Epithelial cell of prostate (primary cell): ENCODE results near the gene DAPK1.

Experiments used
- DNase-seq: peaks from one replicate; pipeline ENCODE4 v3.0.0-alpha.2; 2011; ENCODE audit warnings: low read depth, low spot score
- H3K27ac ChIP-seq: fragments of 450-650 bp; 2 replicates; pipeline ENCODE4 v1.5.1; 2017; ENCODE audit warnings: mild to moderate bottlenecking

DAPK1 gene

DNA sequence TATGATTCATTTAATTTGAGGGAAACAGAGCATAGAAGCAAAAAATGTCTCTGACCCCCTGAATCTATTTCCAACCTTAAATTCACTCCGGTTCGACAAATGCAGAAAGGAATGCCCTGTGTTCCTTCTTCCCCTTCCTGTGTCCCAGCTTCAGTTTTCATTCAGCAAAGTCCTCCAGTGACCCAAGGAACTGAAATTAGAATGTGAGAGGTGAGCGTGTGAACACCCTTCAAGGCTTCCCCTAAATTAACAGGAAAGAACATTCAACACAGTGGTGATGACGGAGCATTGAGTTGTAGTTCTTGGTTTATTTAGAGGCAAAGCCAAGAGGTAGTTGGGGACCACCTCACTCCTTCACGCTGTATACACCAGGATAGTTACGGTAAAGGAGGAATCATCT is 130.7 kb downstream of the DAPK1 start:
- DNase-seq = no peak
- H3K27ac ChIP-seq = no peak overlapping the region

DNA sequence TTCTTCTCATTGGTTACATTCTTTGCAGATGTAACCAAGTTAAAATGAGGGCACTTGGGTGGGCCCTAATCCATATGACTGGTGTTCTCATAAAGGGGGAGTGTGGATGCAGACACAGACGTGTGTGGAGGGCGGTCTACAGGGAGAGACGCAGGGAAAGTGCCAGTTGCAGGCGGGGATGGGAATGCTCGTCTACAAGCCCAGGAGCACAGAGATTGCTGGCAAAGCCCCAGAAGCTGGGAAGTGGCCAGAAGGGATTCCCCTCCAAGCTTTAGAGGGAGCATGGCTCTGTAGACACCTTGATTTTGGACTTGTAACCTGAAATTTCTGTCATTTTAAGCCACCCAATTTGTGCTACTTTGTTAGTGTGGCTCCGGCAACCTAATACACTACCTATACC is 131.4 kb downstream of the DAPK1 start:
- H3K27ac ChIP-seq = no peak overlapping the region
- DNase-seq = no peak

DNA sequence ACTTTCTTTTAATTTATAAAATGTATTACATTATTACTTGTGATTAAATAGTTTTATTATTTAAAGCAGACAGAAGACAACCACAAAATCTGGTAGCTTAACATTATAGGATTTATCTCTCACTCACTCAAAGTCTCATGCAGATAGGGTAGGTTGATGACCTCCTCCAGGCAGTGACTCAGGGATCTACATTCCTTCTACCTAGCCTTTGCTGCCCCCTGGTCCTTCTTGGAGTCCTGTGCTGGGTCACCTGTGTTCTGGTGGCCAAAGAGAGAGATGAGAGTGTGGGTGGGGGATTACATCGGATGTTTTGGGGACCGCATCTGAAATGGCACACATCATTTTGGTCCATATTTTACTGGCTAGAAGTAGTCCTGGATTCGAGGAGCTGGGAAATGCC is 132.6 kb downstream of the DAPK1 start:
- DNase-seq = no peak
- no peak overlapping the region for H3K27ac ChIP-seq

DNA sequence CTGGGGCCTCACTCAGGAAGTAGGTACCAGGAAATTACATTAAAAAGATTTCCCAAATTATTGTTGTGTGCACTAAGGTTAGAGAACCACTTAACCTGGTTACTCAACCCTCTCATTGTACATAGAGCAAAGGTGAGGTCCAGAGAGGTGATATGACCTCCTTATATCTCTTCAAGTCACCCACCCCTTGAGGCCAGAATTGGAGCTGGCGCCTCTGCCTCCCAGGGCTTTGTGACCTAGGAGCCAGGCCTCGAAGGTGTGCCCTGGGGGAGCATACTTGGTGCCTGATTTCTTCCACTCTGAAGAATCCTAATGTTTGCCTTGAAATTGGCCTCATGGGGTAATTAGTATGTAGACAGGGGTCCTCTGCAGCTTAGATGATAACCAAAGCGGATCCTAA is 133.2 kb downstream of the DAPK1 start:
- no peak overlapping the region for H3K27ac ChIP-seq
- no peak for DNase-seq

DNA sequence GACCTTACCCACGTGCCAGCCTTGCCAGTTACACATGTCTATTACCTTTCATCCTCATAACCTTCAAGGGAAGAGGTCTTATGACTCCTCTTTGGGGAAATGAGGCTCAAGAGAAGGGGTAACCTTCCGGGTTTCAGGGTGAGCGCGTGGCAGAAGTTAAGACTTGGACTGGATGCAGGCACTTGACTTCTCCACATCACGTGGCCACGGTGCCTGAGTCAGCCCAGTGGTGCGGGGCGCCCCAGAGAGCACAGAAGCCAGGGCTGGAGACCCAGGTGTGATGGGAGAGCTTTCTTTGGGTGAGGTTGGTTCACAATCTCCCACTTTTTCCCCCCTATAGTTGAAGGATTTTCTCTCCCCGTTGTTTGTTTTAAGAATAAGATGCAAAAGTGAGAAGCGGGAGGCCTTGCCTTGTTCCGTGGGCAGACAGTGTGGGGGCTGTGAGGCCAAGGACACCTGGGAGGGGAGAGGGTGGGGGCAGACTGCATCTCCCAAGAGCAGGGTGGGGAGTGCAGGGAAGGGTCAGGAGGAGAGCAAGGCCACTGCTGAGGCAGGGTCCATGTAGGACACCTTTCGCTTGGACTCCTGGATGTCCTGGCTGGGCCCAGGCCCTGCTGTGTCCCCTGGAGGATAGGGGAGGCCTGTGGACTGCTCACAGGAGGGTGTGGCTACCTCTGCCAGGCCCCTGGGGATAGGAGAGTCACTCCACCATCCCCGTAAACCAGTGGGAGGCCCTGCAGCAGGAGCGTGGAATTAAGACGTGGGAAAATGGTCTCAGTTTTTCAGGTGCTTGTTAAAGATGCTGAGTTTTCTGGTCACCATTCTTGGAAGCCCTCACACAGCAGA is 138.2 kb downstream of the DAPK1 start:
- H3K27ac ChIP-seq = no peak overlapping the region
- DNase-seq = no peak

DNA sequence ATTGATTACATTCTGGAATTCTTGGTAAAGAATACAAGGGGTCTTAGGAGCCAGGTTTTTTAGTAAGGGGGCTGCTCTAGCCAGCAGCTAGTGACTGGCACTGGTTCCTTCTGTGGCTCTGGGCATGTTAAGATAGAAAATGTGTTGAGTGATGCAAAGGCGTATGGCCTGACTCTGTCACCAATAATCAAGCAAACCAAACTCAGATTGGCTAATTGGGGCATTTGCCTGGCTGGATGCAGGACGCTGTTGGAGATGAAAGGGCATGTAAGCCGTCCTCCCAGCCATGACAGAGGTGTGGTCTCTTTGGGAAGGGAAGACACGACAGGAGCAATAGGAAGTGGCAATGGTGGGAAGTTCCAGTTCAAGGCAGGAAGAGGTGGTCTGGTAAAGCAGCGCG is 140.6 kb downstream of the DAPK1 start:
- no peak overlapping the region for H3K27ac ChIP-seq

DNA sequence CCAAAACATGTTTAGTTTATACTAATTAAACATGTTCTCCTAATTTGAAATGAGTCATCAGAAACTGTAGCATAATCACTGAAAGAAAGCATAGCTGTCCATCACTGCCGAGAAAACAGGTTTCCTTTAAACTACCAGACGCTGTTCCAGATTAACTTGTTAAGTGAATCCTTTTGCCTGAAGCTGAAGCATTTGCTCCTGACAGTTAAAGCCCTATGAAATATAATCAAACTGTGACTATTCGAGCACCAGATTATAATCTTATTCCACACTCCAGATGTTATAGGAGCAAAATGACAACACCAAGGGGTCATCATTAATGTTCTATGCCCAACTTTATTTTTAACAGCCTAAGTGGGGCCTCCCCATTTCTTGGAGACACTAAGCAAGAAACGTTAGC is 142.3 kb downstream of the DAPK1 start:
- no peak for DNase-seq
- H3K27ac ChIP-seq = no peak overlapping the region

More for the DNA sequence above, 140.6 kb downstream of the DAPK1 start:
- no peak for DNase-seq

DNA sequence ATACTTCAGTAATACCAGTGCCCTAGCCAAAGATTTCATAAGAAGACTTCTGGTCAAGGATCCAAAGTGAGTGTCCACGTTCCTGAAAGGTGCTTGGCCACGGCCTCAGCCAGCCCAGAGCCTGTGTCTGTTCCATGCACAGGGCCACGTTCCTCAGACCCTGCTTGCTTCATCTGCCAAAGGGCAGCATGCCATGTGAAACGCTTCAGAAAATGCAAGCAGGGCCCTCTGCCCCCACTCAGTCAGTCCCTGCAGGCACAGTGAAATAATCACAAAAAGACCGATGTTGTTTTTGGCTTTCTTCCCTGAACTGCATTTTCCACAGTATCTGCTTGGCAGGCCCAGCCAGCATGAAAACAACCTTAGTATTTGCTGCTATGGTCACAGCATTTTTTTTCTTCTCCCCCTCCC is 142.7 kb downstream of the DAPK1 start:
- no peak for DNase-seq
- no peak overlapping the region for H3K27ac ChIP-seq

DNA sequence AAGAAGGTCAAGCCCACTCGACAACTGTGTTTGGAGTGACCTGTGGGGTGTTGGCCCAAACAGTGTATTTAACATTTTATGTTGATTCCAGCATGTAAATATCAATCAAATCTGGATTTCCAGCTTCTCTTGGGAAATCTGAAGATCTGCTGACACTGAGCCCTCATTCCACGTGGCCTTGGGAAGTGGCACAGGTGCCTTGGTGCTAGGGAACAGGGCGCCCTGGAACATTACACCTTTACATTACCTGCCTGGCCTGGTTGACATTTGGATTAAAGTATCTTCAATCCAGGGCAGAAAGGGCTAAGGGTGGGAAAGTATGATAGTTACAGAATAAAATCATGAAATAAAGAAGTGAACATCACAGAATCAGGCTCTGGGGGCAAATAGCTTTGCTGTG is 143.4 kb downstream of the DAPK1 start:
- no peak for DNase-seq
- no peak overlapping the region for H3K27ac ChIP-seq

DNA sequence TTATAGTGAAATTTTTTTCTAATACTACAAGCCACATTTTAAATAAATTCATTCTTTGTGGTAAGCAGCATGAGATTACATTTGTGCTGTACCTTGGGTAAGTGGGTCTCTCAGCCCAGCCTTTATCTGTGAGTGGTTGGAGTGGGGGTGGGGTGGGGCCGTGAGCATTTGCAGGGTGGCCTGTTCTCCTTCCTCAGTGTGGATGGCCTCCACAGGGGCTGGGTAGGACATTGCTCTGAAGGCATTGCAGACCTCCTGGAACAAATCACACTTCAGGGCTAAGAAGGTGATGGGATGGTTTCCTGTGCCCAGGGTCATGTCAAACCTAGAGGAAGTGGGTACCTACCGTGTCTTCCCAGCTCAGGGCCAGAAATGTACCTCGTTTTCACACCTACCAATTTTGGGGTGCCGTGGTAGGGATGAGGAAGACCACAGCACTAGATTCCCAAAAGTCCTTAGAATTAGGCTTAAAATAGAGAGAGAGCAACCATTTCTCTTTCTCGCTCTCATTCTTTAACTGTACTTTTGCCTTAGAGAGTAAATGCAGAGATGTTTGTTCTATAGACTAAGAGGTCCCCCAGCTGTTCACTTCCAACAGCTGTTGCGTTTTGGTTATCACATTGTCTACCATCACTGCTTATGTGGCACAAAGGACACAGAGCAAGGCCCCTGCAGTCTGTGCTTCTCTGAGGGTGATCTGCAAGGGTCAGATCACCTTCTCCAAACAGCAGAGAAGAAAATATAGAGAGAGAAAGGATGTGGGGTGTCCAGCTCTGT is 144.9 kb downstream of the DAPK1 start:
- H3K27ac ChIP-seq = no peak overlapping the region
- DNase-seq = no peak

DNA sequence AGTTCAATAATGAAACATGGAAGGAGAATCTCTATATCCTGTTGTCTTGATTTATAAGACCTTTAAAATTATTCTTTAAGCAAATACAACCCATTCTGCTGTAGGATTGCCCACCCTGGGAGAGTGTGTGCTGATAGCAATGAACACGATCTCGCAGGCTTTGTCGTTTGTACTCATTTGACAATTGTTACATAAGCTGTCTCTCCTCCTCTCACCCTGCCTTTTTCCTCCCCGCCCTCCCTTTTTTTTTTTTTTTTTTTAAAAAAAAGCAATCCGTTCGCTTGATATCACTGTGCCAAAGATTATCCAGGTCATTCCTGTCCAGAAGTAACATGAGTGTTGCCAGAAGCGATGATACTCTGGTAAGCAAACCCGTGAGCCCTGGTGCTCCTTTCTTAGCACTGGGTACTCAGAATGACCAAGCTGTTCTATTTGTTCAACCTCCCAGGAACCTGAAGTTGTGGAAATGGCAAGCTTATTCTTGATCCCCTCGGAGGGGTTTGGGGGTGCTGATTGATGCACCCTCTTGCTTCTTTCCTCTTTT is 145.5 kb downstream of the DAPK1 start:
- H3K27ac ChIP-seq = no peak overlapping the region
- no peak for DNase-seq

DNA sequence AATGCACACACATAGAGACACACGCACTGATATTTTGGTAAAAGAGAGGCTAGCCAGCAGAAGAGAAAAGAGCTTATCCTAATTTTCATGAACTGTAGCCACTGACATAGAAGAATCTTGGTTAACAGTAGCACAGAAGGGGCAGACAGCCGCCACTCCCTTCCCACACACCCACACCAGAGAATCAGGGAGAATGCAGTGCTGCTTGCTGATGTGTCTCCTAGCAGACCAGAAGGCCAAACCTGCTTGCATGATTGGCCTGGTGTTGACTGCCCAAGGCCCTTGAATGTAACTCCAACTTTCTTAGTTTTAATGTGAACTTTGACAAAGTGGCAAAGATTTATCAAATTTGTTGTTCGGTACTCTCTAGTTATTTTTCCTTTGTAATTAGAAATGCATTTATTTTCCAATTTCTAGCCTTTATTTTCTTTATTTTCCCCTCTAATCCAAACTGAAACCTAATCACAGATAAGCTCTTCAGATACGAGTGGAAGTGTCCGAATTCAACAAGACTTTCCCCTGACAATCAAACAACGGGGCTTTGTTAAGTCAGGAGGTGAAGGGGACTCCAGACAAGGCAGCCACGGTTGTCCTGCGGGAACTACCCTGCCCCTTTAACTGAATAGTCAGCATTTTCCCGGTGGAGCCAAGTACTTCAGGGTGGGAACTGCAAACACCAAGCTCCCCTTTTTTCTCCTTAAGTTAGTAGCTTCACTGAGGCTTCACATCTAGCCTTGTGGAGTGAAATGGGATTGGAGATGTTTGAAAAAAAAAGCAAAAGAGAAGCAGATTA is 146.3 kb downstream of the DAPK1 start:
- no peak for DNase-seq
- H3K27ac ChIP-seq = no peak overlapping the region

DNA sequence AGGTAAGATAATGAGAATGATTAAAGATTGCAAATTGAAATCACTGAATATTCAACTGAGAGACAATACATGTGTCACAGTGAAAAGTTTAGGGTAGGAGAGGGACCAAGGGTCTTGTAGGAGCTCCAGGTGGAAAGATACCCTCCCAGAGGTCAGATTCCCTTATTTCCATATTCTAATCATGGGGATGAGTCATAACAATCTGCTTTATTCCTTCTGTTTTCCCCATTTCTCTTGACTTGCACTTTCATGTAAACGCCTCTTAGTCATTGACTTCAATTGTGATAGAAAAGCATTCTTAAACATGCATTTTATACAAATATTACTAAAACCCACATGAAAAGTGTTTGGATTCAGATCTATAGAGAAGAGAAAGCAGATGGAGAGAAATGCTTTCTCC is 147.0 kb downstream of the DAPK1 start:
- DNase-seq = no peak
- no peak overlapping the region for H3K27ac ChIP-seq

DNA sequence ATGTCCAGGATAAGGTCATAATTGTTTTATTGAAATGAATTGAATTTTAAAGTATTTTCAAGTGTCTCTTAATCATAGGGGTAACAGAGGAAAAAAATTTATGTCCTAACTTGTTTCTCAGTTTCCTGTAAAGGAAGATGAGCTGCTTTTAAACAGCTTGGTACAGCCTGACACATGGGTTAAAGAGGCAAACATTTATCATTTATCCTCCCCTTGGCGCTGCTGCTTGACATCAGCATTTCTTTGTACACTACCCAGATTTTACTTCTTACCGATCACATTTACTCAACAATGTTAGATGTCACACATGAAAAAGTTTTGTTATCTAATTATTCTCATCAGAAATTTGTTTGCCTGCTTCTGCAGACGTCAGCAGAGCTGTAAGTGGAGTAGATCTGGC is 148.9 kb downstream of the DAPK1 start:
- no peak overlapping the region for H3K27ac ChIP-seq
- no peak for DNase-seq

DNA sequence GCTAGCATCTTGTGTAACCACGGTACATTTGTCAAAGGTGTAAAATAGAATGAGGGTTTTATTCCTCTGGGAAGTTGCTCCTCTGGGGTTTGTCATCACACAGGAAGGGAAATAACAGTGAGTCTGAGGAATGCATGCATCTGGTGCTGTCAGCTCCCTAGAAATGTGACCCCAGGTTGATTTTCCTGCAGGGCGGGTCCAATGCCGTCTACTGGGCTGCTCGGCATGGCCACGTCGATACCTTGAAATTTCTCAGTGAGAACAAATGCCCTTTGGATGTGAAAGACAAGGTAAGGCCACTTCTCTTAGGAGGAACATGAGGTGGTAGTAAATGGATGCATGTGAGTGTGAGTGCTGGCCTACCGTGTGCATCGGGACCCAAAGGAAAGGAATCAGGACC is 149.4 kb downstream of the DAPK1 start:
- no peak for DNase-seq
- H3K27ac ChIP-seq = no peak overlapping the region

DNA sequence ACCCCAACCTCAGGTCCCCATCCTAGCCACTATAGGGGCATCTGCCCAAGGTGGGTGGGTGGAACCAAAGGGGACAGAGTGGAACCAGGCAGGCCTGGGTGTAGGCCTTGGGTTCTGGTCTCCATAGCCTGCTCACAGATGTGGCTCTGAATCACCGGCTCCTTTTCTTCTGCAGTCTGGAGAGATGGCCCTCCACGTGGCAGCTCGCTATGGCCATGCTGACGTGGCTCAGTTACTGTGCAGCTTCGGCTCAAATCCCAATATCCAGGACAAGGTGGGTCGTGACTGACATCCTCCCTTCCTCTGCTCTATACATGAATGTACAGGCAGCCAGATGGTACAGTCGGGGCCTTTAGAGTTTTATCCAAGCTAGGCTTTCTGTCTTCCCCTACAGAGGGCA is 150.9 kb downstream of the DAPK1 start:
- DNase-seq = no peak
- H3K27ac ChIP-seq = no peak overlapping the region

DNA sequence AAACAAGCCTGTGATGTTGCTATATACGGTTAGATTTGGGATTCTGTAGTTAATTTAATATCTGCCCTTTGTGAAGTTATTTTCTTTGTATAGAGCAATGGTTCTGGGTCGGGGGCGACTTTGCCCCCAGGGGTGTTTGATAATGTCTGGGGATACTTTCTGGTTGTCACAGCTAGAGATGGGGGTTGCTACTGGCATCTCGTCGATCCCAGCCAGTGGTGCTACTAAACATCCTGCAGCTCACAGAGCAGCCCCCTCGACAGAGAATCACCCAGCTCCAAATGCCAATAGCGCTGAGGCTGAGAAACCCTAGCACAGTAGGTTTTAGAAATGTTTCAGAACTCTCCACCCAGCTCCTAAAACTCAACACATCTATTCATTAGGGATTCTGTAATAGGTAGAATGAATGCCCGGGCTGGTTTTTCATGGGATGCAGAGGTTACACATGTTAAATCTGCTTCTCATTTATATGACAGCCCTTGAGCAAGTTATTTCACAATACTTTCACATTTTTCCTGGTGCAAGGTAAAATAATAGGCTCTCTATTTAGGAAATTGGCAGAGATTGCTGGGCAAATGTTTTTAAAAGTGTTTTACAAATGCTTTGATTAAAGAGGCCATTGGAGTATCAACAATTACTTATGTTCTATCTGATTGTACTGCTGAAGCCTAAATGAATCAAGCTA is 153.1 kb downstream of the DAPK1 start:
- H3K27ac ChIP-seq = no peak overlapping the region
- no peak for DNase-seq

DNA sequence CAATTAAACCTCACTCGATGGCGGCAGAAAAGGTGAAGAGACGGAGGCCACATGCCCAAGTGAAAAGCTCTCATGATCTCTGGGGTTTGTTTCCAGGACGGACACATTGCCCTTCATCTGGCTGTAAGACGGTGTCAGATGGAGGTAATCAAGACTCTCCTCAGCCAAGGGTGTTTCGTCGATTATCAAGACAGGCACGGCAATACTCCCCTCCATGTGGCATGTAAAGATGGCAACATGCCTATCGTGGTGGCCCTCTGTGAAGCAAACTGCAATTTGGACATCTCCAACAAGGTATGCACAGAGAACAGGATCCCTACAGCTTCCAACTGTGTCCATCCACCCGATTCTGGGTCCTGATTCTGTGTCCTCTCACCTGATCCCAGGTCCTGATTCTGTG is 153.8 kb downstream of the DAPK1 start:
- H3K27ac ChIP-seq = no peak overlapping the region

DNA sequence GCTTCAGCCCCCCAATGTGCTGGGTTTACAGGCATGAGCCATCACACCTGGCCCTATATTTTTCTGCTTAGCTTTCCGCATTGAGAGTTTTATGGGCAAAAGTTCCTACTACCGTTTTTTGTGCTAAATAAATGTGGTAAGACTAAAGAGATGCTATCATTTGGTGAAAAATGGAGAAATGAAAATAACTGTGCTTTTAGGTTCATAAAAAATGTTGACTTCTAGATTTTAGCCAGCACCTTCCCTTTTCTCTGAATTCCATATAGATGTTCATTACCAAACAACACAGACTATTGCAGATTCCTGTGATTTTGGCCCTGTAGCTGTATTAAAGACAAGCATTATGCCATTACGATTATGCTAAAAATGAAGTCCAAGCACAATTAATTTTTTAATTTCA is 156.3 kb downstream of the DAPK1 start:
- no peak for DNase-seq
- no peak overlapping the region for H3K27ac ChIP-seq

More for the DNA sequence above, 153.8 kb downstream of the DAPK1 start:
- no peak for DNase-seq

DNA sequence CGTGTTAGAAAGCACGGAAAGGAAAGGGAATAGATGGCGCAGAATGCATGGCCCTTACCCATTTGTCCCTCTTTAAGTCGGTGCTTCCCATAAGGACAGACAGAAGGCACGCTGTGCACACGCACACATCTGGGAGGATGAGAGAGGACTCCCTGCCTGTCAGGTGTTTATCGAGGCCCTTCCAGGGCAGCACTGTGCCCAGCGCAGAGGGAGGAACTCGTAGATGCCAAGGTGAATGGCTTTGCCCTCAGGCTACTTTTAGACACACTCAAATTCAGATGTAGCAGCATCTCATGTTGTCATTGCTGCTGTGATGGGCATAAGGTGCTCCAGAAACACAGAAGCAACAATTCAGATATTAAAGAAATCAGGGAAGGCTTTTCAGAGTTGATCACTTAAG is 158.1 kb downstream of the DAPK1 start:
- H3K27ac ChIP-seq = no peak overlapping the region
- DNase-seq = no peak
